Trophoblast cell (in vitro differentiated cells and primary cell): ENCODE data around the gene KIFC3.

Experiments
- DNase-seq, 2 donors: peaks; one replicate each; pipeline ENCODE4 v3.0.0-alpha.2; 2016
- H2AFZ ChIP-seq: 2 replicates; pipeline ENCODE4 v1.6.1; 2013; ENCODE audit warnings: low read length, moderate library complexity, mild to moderate bottlenecking; ENCODE audit not compliant: insufficient read depth, poor library complexity
- H2AK5ac ChIP-seq: 2 replicates; pipeline ENCODE4 v1.6.1; 2013; ENCODE audit warnings: mild to moderate bottlenecking, low read length
- H2BK120ac ChIP-seq: 2 replicates; pipeline ENCODE4 v1.6.1; 2013; ENCODE audit warnings: low read length, mild to moderate bottlenecking, moderate library complexity; ENCODE audit not compliant: insufficient read depth, poor library complexity
- H2BK12ac ChIP-seq: 2 replicates; pipeline ENCODE4 v1.6.1; 2013; ENCODE audit warnings: mild to moderate bottlenecking, low read length, moderate library complexity
- H2BK5ac ChIP-seq: 2 replicates; pipeline ENCODE4 v1.6.1; 2013; ENCODE audit warnings: low read length, low read depth, moderate library complexity, mild to moderate bottlenecking; ENCODE audit not compliant: poor library complexity
- H3K14ac ChIP-seq: 2 replicates; pipeline ENCODE4 v1.6.1; 2013; ENCODE audit warnings: mild to moderate bottlenecking, low read length
- H3K18ac ChIP-seq: 2 replicates; pipeline ENCODE4 v1.6.1; 2013; ENCODE audit warnings: mild to moderate bottlenecking, low read length
- H3K23ac ChIP-seq: 2 replicates; pipeline ENCODE4 v1.6.1; 2013; ENCODE audit warnings: low read length
- H3K27ac ChIP-seq: 2 replicates; pipeline ENCODE4 v1.5.1; 2013; ENCODE audit warnings: low read depth, mild to moderate bottlenecking, inconsistent platforms, low read length, moderate library complexity
- H3K27me3 ChIP-seq: 2 replicates; pipeline ENCODE4 v1.6.1; 2013; ENCODE audit warnings: inconsistent platforms, mild to moderate bottlenecking, low read length, moderate library complexity; ENCODE audit not compliant: insufficient read depth
- H3K36me3 ChIP-seq, 2 experiments: 1 replicate in 1 of 2; 2 replicates in 1 of 2; pipeline ENCODE4 v1.6.1; 2013; ENCODE audit warnings: low read length in 2 of 2, mild to moderate bottlenecking in 2 of 2, moderate library complexity in 1 of 2; ENCODE audit not compliant: insufficient read depth in 2 of 2, control insufficient read depth in 1 of 2
- H3K4ac ChIP-seq: 2 replicates; pipeline ENCODE4 v1.6.1; 2013; ENCODE audit warnings: low read depth, mild to moderate bottlenecking, low read length, moderate library complexity
- H3K4me1 ChIP-seq, 2 experiments: 1 replicate in 1 of 2; 2 replicates in 1 of 2; pipeline ENCODE4 v1.6.1; 2013; ENCODE audit warnings: low read length in 2 of 2, mild to moderate bottlenecking in 2 of 2, moderate library complexity in 1 of 2; ENCODE audit not compliant: insufficient read depth in 2 of 2, control insufficient read depth in 1 of 2
- H3K4me2 ChIP-seq: 2 replicates; pipeline ENCODE4 v1.6.1; 2013; ENCODE audit warnings: inconsistent platforms, mild to moderate bottlenecking, low read length, moderate library complexity
- H3K4me3 ChIP-seq: 2 replicates; pipeline ENCODE4 v1.5.1; 2013; ENCODE audit warnings: mild to moderate bottlenecking, low read depth, low read length, inconsistent platforms
- H3K79me1 ChIP-seq: one replicate; pipeline ENCODE4 v1.6.1; 2013; ENCODE audit warnings: low read length
- H3K79me2 ChIP-seq: 2 replicates; pipeline ENCODE4 v1.6.1; 2013; ENCODE audit warnings: low read length, mild to moderate bottlenecking; ENCODE audit not compliant: control insufficient read depth, insufficient read depth, poor library complexity
- H3K9ac ChIP-seq: 2 replicates; pipeline ENCODE4 v1.6.1; 2013; ENCODE audit warnings: mild to moderate bottlenecking, low read length
- H3K9me3 ChIP-seq: 2 replicates; pipeline ENCODE4 v1.6.1; 2013; ENCODE audit warnings: low read depth, mild to moderate bottlenecking, control low read depth, inconsistent platforms, low read length; ENCODE audit not compliant: insufficient read depth
- H4K12ac ChIP-seq: 2 replicates; pipeline ENCODE4 v1.6.1; 2013; ENCODE audit warnings: low read depth, mild to moderate bottlenecking, low read length, moderate library complexity
- H4K8ac ChIP-seq: 2 replicates; pipeline ENCODE4 v1.6.1; 2013; ENCODE audit warnings: low read depth, mild to moderate bottlenecking, low read length, moderate library complexity
- H4K91ac ChIP-seq: one replicate; pipeline ENCODE4 v1.6.1; 2013; ENCODE audit warnings: low read depth, mild to moderate bottlenecking, low read length, moderate library complexity
- WGBS: extraction: QIAGEN DNeasy Blood & Tissue Kit; methylation state at CpG from one replicate; pipeline ENCODE4 v1.1.7; 2013; ENCODE audit warnings: missing lambda C conversion rate; ENCODE audit not compliant: insufficient read length, insufficient coverage; ENCODE audit errors: extremely low coverage; 5-methylcytosine and 5-hydroxymethylcytosine counted together

KIFC3 gene

GRCh38 chr16:57740423-57741071 lies 61.7 kb downstream of the KIFC3 start:
- Histone ChIP-seq H3K9me3 (peaks cover 5% of the 10 kb centered on the region), H3K36me3 (peaks cover 0 to 2% of the 10 kb centered on the region in 2 experiments), H2BK120ac (no peak overlapping the region), H3K14ac (no peak overlapping the region), H3K4me2 (no peak overlapping the region), H3K27ac (no peak overlapping the region), H4K8ac (no peak overlapping the region), H3K4me3 (no peak overlapping the region), H2BK12ac (no peak overlapping the region), H4K12ac (no peak overlapping the region), H3K18ac (no peak overlapping the region), H3K79me1 (no peaks in the 10 kb centered on the region), H3K4me1 (peaks cover 10% of the 10 kb centered on the region in 2 experiments), H2BK5ac (no peak overlapping the region), H4K91ac (no peak overlapping the region), H3K4ac (no peak overlapping the region), H3K79me2 (no peaks in the 10 kb centered on the region), H2AK5ac (no peak overlapping the region), H3K23ac (no peak overlapping the region), H2AFZ (no peak overlapping the region), H3K27me3 (no peaks in the 10 kb centered on the region), H3K9ac (no peak overlapping the region)
- DNase-seq, result no peak
- WGBS, result no CpG with 5 or more reads among the region's 24 CpGs

GRCh38 chr16:57739756-57740422 lies 62.4 kb downstream of the KIFC3 start:
- Histone ChIP-seq H3K79me1 (peaks cover 2% of the 10 kb centered on the region), H4K12ac (no peak overlapping the region), H3K27ac (no peak overlapping the region), H3K14ac (no peak overlapping the region), H2BK12ac (no peak overlapping the region), H3K9me3 (peaks cover 5% of the 10 kb centered on the region), H2AFZ (no peak overlapping the region), H3K4ac (no peak overlapping the region), H3K4me1 (peaks cover 10% of the 10 kb centered on the region in 2 experiments), H3K79me2 (peaks cover 1% of the 10 kb centered on the region), H4K8ac (no peak overlapping the region), H3K4me3 (no peak overlapping the region), H2BK5ac (no peak overlapping the region), H3K27me3 (no peaks in the 10 kb centered on the region), H2BK120ac (no peak overlapping the region), H3K9ac (no peak overlapping the region), H3K4me2 (no peak overlapping the region), H2AK5ac (no peak overlapping the region), H4K91ac (no peak overlapping the region), H3K18ac (no peak overlapping the region), H3K36me3 (peaks cover 0 to 2% of the 10 kb centered on the region in 2 experiments), H3K23ac (no peak overlapping the region)
- no CpG with 5 or more reads among the region's 18 CpGs for WGBS
- no peak for DNase-seq

GRCh38 chr16:57738844-57739243 lies 63.4 kb downstream of the KIFC3 start:
- Histone ChIP-seq H3K79me2 (peaks cover 3% of the 10 kb centered on the region), H3K14ac (no peak overlapping the region), H3K4me3 (no peak overlapping the region), H4K12ac (no peak overlapping the region), H3K4me1 (peaks cover 10 to 15% of the 10 kb centered on the region in 2 experiments), H3K23ac (no peak overlapping the region), H2AFZ (no peak overlapping the region), H3K4ac (no peak overlapping the region), H2BK120ac (no peak overlapping the region), H3K36me3 (no peaks in the 10 kb centered on the region), H2BK5ac (no peak overlapping the region), H2AK5ac (no peak overlapping the region), H3K79me1 (peaks cover 5% of the 10 kb centered on the region), H4K8ac (no peak overlapping the region), H3K27me3 (no peaks in the 10 kb centered on the region), H2BK12ac (no peak overlapping the region), H3K27ac (no peak overlapping the region), H3K18ac (no peak overlapping the region), H3K9ac (no peak overlapping the region), H3K9me3 (no peaks in the 10 kb centered on the region), H4K91ac (no peak overlapping the region), H3K4me2 (no peak overlapping the region)
- no CpG with 5 or more reads among the region's 7 CpGs for WGBS
- no peak for DNase-seq

GRCh38 chr16:57736419-57737351 lies 65.6 kb downstream of the KIFC3 start:
- H3K36me3 ChIP-seq, result no peaks in the 10 kb centered on the region
- H3K4me3 ChIP-seq, result no peak overlapping the region
- no peak overlapping the region for H2BK12ac ChIP-seq
- no peak overlapping the region for H3K27ac ChIP-seq
- H3K27me3 ChIP-seq, result no peaks in the 10 kb centered on the region
- no peak overlapping the region for H3K14ac ChIP-seq
- peak overlapping the region; percentile 16 for H3K9ac ChIP-seq
- H3K18ac ChIP-seq, result no peak overlapping the region
- DNase-seq, result peak; percentile 77 to 78
- H3K4me1 ChIP-seq, result peaks cover 10 to 15% of the 10 kb centered on the region in 2 experiments
- peaks cover 5% of the 10 kb centered on the region for H3K79me1 ChIP-seq
- no peak overlapping the region for H2BK5ac ChIP-seq
- peak overlapping the region; percentile 79 for H4K8ac ChIP-seq
- peaks cover 3% of the 10 kb centered on the region for H3K79me2 ChIP-seq
- peak overlapping the region; percentile 90 for H3K4me2 ChIP-seq
- no peaks in the 10 kb centered on the region for H3K9me3 ChIP-seq
- H2AFZ ChIP-seq, result peak overlapping the region; percentile 41
- no peak overlapping the region for H3K23ac ChIP-seq
- H3K4ac ChIP-seq, result no peak overlapping the region
- no peak overlapping the region for H2BK120ac ChIP-seq
- H4K91ac ChIP-seq, result no peak overlapping the region
- no peak overlapping the region for H4K12ac ChIP-seq
- WGBS, result no CpG with 5 or more reads among the region's 23 CpGs
- H2AK5ac ChIP-seq, result no peak overlapping the region
